Gastroesophageal sphincter (tissue), 3 donors: ENCODE results near the gene POU2AF1.

Experiments used
- POLR2A ChIP-seq, 2 donors: fragments of 450-650 bp; IDR thresholded peaks; one replicate each; pipeline ENCODE4 v1.6.1; 2017; ENCODE audit warnings: antibody characterized with exemption in 2 of 2, mild to moderate bottlenecking in 2 of 2, moderate library complexity in 1 of 2
- TF ChIP-seq, protein P1 (sequence below), 4 experiments: fragments of 200-600 bp in 2 of 4; fragments of 450-650 bp in 2 of 4; sonication (generic) in 1 of 4; IDR thresholded peaks; one replicate each; pipeline ENCODE4 v1.5.1; 2017 to 2019; ENCODE audit warnings: antibody characterized with exemption in 4 of 4, mild to moderate bottlenecking in 2 of 4, moderate library complexity in 2 of 4

GRCh38 chr11:111427471-111427912, 48.4 kb upstream of the POU2AF1 start:
- TF ChIP-seq, protein P1, sequence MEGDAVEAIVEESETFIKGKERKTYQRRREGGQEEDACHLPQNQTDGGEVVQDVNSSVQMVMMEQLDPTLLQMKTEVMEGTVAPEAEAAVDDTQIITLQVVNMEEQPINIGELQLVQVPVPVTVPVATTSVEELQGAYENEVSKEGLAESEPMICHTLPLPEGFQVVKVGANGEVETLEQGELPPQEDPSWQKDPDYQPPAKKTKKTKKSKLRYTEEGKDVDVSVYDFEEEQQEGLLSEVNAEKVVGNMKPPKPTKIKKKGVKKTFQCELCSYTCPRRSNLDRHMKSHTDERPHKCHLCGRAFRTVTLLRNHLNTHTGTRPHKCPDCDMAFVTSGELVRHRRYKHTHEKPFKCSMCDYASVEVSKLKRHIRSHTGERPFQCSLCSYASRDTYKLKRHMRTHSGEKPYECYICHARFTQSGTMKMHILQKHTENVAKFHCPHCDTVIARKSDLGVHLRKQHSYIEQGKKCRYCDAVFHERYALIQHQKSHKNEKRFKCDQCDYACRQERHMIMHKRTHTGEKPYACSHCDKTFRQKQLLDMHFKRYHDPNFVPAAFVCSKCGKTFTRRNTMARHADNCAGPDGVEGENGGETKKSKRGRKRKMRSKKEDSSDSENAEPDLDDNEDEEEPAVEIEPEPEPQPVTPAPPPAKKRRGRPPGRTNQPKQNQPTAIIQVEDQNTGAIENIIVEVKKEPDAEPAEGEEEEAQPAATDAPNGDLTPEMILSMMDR (IDR thresholded peaks at IDR 0.05), result no peak
- no peak for TF ChIP-seq POLR2A (IDR thresholded peaks at IDR 0.05)
